AG10803 (cell line): ENCODE results near the gene KLHDC4.
A peak's percentile ranks its signal among the peaks of the same experiment; 100 is the strongest.

Experiments
- DNase-seq: peaks from one replicate; pipeline ENCODE4 v3.0.0; 2010; ENCODE audit warnings: low read depth
- H3K4me3 ChIP-seq: 2 replicates; pipeline ENCODE4 v1.5.1; 2011; ENCODE audit warnings: mild to moderate bottlenecking, low read length, control low read depth
- TF ChIP-seq, protein P1 (sequence below): conservative IDR thresholded peaks from 2 replicates; pipeline ENCODE4 v1.5.1; 2011; ENCODE audit warnings: mild to moderate bottlenecking, low read length, control low read depth, inconsistent platforms

KLHDC4 gene

DNA sequence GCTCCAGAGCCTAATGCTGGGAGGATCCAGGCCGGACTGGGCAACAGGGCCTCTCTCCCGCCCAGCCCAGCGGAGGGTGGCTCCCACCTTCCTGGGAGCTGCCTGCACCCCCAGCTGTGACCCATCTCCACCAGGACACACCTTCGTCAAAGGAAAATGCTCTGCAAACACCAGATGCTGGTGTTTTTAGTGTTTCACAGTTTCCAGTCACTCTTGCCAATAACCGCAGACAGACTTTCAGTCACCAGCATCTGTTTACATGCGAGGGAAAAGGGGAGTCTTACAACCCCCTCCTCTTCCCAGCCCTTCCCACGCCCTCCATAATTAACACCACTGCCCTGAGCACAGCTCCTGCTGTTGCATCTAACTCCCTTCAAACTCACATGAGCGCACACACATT lies 25.3 kb downstream of the KLHDC4 start:
- DNase-seq: peak; percentile 73
- no peak overlapping the region for H3K4me3 ChIP-seq
- TF ChIP-seq, protein P1, sequence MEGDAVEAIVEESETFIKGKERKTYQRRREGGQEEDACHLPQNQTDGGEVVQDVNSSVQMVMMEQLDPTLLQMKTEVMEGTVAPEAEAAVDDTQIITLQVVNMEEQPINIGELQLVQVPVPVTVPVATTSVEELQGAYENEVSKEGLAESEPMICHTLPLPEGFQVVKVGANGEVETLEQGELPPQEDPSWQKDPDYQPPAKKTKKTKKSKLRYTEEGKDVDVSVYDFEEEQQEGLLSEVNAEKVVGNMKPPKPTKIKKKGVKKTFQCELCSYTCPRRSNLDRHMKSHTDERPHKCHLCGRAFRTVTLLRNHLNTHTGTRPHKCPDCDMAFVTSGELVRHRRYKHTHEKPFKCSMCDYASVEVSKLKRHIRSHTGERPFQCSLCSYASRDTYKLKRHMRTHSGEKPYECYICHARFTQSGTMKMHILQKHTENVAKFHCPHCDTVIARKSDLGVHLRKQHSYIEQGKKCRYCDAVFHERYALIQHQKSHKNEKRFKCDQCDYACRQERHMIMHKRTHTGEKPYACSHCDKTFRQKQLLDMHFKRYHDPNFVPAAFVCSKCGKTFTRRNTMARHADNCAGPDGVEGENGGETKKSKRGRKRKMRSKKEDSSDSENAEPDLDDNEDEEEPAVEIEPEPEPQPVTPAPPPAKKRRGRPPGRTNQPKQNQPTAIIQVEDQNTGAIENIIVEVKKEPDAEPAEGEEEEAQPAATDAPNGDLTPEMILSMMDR: no peak

DNA sequence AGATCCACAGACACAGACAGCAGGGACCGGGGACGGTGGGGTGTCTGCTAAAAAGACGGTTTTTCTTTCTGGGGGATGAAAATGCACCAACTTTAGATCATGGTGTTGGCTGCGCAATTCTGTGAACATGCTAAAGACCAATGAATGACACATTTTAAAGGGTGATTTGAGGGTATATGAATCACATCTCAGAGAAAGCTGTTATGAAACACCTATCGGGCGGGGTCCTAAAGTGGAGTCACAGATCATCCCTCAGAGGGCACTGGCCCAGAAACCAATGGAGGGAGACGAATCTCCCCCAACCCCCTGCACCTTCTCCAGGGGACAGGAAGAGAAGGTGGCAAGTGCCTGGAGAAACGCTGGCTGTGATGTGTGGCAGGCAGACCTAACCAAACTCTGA lies 26.0 kb downstream of the KLHDC4 start:
- DNase-seq: no peak
- TF ChIP-seq, protein P1: no peak
- H3K4me3 ChIP-seq: no peak overlapping the region

DNA sequence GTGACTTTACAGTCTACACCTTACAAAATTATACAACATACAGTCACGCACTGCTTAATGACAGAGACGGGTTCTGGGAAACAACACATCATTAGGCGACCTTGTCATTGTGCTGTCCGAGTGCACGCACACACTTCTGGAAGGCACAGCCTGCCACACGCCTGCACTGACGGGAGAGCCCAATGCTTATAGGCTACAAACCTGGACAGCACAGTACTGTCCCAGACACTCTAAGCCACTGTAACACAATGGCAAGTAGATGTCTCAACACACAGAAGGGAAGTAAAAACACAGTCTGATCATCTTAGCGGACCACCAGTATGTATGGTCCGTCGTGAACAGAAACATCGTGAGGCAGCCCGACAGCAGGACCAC lies 29.8 kb downstream of the KLHDC4 start:
- no peak overlapping the region for H3K4me3 ChIP-seq
- DNase-seq: no peak
- TF ChIP-seq, protein P1: no peak

DNA sequence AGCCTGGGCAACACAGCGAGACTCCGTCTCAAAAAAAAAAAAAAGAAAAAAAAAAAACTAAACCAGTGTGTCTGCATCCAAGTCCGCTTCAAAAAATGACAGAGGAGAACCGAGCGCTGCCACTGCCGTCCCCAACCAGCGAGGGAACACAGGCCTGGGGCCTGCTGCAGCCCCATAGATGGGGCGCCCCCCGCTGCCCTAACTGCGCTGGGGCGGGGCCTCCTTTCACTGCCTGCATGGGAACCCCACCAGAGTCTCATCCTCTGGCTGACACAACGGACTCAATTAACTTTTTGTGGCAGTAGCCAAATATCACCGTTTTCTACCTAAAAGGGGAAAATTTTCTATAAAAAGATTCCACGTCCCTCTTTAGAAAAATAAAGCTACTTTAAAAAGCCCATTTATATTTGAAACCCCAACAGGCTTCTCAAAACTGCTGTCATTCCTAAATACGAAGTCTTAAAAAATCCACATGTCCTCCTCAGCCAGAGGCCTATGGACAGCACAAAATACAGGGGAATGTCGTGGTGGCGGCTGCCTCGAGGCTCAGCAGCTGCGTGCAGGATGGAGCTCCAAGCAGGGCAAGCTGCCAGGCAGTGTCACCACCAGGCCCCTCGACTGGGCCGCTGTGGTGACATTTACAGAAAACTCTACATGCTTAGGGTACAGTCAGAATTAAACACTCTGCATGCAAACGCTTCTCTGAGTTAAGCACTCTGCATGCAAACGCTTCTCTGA lies 30.3 kb downstream of the KLHDC4 start:
- H3K4me3 ChIP-seq: no peak overlapping the region
- TF ChIP-seq, protein P1: no peak
- DNase-seq: no peak

DNA sequence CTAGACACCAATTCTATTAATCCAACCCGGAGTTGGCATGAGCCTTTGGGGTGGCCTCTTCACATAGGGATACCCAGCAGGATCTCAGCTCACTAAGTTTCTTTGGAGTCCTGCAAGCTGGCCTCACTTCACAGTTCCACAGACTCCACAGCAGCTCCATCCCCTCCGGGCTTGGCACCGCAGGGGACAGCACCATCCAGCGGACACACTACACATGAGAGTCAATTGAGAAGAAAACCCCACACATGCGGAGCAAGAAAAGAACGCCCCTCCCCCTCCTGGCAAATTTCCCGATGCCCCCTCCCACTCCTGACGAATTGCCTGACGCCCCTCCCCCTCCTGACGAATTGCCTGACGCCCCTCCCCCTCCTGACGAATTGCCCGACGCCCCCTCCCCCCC lies 31.1 kb downstream of the KLHDC4 start:
- H3K4me3 ChIP-seq: no peak overlapping the region
- no peak for DNase-seq
- TF ChIP-seq, protein P1: no peak

DNA sequence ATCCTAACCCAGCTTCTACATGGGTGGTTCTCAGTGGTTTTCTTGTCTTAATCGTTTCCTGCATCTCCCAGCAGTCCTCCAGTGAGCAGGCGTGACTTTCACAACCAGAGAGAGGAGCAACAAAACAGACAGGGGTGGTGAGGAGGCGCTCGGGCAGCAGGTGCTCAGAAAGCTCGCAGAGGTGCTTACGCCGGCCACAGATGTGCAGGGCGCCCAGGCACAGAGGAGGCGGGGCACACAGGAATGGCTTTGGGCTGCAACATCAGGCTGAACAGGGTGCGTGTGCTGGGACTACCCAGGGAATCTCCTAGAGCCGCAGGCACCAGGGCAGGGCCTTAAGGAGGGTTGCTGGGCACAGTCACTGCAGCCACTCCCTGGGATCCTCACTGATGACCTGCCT lies 32.6 kb downstream of the KLHDC4 start:
- TF ChIP-seq, protein P1: no peak
- DNase-seq: no peak
- no peak overlapping the region for H3K4me3 ChIP-seq

DNA sequence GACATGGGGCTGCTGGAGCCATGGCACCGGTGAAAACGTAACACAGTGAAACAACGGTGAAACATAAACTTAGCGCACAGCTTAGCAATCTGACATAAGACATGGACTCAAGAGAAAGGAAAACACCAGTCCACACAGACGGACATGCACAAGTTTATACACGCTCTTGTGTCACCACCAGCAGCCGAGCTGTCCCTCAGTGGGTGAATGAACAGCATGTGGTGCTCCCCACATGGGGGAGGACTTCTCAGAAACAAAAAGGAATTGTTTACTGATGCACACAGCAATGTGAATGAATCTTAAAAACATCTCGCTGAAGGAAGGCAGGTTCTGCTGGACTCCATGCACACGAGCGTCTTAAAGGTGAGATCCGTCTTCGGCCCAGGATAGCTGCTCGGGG lies 34.2 kb downstream of the KLHDC4 start:
- TF ChIP-seq, protein P1: no peak
- no peak for DNase-seq
- H3K4me3 ChIP-seq: no peak overlapping the region
